COLO668 (cell line): Measurements from ENCODE around the gene TUBB8B.
A peak's percentile ranks its signal among the peaks of the same experiment; 100 is the strongest.
"Not testable (repeated sequence)": the region's sequence is repeated elsewhere in the genome, so short reads cannot be mapped to it uniquely, and the experiment has no call there.

Source experiments
- DNase-seq: peaks from one replicate; lab custom pipeline; 2025; ENCODE audit not compliant: unreplicated experiment; lab: John Stamatoyannopoulos, UW

TUBB8B gene

DNA sequence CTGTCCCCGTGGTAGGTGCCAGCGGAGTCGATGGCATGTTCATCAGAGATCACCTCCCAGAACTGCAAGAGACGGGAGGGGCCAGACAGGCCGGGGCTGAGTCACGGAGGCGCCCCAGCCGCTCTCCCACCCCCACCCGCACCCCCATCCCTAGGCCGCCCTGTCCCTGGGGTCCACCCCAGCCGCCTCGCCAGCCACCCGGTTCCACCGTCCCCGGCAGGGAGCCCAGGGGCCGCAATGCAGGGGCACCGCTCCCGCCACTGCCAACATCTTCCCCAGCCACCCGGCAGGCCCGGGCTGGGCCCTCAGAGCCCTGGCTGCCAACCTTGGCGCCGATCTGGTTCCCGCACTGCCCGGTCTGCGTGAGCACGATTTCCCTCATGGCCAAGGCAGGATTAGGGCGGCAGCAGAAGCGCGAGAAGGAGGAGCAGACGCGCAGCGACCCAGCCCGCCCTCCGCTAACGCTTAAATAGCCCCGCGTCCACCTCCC lies at the start of gene TUBB8B:
TUBB8B (minus strand) TSS at position 440 of the 490 bp plus-strand sequence; CDS start at position 382, 58 bp downstream.
- not testable (repeated sequence) for DNase-seq

DNA sequence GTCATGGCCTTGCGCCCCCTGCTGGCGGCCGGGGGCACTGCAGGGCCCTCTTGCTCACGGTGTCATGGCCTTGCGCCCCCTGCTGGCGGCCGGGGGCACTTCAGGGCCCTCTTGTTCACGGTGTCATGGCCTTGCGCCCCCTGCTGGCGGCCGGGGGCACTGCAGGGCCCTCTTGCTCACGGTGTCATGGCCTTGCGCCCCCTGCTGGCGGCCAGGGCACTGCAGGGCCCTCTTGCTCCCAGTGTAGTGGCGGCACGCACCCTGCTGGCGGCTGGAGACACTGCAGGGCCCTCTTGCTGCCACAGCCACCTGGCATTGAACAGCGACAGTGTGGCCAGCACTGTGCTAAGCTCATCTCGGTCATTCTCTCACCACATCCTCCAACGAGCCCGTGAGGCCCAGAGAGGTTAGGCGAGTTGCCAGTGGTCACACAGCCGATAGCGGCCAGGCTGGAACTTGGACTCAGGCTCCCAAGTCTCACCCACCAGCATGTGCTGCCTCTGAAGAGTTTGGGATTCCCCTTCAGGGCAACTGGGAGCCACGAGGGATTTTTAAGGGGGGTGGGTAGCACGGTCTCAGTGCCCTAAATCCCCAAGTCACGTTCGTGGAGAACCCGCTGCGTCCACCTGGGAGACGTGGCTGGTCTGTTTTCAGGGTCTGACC lies 48.0 kb upstream of the TUBB8B start:
- not testable (repeated sequence) for DNase-seq

DNA sequence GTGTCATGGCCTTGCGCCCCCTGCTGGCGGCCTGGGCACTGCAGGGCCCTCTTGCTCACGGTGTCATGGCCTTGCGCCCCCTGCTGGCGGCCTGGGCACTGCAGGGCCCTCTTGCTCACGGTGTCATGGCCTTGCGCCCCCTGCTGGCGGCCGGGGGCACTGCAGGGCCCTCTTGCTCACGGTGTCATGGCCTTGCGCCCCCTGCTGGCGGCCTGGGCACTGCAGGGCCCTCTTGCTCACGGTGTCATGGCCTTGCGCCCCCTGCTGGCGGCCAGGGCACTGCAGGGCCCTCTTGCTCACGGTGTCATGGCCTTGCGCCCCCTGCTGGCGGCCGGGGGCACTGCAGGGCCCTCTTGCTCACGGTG lies 47.3 kb upstream of the TUBB8B start:
- not testable (repeated sequence) for DNase-seq

DNA sequence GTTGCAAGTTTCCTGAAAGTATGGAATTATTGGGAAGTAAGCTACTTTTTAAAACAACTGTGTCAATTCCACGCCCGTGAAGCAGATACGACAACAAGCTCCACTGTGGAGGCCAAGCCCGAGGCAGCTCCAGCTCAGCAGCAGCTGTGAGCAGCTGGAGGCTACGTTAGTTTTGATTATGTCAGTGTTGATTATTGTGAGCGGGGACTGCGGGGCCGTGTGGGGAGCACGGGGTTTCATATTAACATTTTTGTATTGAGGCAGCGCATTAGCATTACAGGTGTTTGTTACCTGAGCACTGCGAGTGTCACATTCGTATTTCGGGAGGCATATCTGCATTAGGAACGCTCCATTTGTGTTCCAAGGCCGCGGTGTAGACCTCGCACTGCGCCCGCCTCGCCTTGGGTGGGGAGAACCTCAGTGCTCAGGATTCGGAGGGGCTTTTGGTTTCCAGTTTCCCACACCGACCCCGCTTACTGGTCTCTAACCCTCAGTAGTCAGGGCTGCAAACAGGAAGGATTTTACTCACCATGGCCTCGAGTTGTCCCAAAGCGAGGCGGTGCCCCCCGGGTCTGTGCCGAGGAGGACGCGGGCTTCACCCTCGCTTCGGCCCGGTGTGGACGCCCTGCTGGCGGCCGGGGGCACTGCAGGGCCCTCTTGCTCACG lies 46.8 kb upstream of the TUBB8B start:
- DNase-seq, result not testable (repeated sequence)

DNA sequence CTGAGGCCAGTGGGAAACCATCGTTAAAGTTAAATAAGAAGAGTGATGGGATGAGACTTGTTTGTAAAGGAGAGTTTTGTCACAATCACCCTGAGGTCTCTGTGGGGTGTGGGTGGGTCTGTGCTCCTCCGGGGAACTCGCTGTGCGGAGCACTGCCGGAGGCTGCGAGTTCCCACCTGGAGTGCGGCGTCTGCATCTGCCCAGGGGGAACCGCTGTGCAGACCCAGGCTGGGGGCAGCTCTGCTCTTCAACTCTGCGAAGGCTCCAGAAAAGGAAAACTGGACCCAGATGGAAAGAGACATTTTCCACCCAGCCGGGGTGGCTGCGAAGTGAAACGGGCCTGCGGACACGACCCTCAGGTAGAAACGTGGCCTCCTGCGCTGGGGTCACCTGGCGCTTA lies 46.2 kb upstream of the TUBB8B start:
- DNase-seq, result not testable (repeated sequence)

DNA sequence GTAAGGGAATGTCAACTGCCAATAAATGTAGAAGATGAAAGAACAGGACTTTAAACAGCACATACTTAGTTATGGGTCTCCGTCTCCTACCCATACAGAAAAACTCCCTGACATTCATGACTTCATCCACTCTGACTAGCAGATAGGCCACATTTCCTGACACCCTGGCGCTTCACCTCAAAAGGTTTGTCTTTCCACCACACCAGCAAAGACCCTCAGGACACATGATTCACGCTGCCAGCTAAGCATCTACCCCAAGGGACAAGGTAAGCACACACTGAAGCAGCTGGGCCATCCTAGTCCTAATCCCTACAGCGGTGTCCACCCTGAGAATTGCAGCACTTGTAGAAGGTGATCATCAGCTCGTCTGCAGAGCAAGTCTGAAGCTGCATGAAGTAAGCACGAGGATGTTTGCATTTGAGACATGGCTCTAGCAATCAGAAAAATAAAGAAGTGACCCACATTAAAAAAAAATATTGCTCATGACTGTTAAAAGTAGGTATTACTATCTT lies 44.5 kb upstream of the TUBB8B start:
- not testable (repeated sequence) for DNase-seq

DNA sequence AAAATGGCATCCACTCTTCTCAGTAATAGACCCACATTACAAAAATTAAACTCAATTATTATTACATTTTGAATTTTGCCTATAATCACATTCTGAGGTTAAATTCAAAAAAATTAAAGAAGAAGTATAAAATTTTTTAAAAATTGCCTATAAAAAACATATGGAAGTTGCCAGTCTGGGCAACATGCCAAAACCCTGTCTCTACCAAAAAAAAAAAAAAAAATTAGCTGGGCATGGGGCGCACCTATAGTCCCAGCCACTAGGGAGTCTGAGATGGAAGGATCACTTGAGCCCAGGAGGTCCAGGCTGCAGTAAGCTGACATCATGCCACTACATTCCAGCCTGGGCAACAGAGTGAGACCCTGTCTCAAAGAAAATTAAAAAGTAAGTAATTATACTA lies 42.1 kb upstream of the TUBB8B start:
- not testable (repeated sequence) for DNase-seq

DNA sequence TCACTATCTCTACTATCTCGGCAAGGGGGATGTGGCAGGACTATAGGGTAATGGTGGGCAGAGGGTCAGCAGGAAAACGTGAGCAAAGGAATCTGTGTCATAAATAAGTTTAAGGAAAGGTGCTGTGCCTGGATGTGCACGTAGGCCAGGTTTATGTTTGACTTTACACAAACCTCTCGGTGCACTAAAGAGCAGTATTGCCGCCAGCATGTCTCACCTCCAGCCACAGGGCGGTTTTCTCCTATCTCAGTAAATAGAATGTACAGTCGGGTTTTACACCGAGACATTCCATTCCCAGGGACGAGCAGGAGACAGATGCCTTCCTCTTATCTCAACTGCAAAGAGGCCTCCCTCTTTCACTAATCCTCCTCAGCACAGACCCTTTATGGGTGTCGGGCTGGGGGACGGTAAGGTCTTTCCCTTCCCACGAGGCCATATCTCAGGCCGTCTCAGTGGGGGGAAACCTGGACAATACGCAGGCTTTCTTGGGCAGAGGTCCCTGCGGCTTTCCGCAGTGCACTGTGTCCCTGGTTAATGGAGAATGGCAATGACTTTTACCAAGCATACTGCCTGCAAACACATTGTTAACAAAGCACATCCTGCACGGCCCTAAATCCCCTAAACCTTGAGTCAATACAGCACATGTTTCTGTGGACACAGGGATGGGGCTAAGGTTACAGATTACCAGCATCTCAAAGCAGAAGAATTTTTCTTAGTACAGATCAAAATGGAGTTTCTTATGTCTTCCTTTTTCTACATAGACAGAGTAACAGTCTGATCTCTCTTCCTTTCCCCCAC lies 41.2 kb upstream of the TUBB8B start:
- DNase-seq, result not testable (repeated sequence)

DNA sequence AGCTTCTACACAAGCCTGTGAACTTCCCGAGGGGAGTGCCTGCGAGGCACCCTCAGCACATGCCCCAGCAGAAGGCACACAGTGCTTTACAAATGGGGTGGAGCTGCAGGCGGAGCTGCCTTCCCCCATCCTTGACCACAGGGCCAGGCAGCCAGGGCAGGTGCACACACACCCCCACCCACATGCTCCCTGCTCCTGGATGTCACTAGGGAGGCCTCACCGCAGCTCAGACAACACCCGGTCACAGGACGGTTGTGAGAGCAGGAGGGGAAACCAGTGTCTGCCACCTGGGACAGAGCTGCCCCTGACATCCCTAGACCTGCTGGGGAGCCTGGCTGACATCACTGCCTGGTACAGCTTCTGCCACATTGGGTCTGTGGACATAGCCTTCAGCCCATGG lies 39.7 kb upstream of the TUBB8B start:
- DNase-seq, result not testable (repeated sequence)

DNA sequence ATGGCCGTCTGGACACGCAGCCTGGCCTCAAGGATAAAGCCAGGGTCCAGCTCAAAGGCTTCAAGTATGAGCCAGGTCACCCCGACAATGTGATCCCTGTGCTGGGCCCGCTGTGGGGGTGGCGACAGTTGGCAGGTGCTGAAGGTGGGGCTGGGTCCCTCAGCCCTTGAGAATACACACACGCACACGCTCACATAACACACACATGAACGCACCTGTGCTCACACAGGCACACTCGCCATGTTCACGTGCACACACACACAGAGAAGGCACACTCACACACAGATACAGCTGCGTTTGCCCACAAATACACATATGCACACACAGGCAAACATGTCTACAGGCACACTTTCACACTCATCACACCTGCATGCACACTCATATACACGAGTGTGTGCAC lies 35.4 kb upstream of the TUBB8B start:
- not testable (repeated sequence) for DNase-seq

DNA sequence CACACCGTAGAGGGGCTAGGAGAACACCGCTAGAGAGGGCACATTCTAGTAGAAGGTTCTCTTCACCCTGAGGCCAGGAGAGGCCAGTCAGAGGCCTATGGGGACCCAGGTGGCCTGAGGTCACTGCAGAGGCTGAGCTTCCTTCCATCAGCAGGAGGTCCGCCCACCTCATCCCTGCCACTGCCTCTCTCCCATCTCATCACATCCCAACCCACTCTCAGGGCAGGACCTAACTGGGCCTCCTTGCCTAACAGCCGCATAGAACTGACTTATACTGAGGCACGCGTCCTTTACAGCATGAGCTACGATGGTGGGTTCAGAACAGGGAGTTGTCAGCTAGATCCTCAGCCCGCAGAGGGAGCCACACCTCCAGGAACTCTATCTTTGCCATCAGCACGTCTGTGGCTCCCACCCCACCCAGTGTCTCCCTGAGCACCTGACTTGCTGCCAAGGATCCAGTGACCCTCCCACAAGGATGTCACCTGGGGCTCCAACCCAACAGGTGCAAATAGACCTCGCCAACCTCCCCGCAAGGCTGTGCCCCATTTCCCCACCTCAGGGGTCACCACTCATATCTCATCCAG lies 33.3 kb upstream of the TUBB8B start:
- peak; percentile 40 for DNase-seq

DNA sequence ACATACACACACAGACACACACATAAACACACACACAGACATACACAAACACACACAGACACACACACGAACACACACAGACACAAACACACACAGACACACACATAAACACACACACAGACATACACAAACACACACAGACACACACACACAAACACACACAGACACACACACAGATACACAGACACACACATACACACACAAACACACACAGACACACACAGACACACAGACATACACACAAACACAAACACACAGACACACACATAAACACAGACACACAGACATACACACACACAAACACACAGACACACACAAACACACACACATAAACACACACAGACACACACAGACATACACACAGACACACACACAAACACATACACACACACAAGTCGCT lies 31.5 kb upstream of the TUBB8B start:
- DNase-seq, result not testable (repeated sequence)

DNA sequence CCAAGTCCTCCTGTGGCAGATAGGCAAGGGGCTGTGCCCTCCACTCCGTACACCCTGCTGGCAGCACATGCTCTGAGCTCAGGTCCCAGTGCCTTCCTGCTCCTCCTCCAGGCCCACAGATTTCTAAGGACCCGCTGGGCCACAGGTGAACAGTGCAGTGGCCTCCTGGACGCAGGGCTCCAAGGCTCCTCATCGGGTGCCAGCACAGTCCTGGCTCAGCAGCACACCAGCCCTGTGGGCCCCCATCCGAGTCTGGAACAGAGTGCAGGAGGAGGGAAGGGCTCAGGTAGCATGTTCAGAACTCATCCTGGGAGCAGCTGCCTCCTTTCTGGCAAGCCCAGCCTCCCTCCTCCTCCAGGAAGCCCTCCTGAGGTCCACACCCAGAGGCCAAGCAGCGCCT lies 30.8 kb upstream of the TUBB8B start:
- not testable (repeated sequence) for DNase-seq

DNA sequence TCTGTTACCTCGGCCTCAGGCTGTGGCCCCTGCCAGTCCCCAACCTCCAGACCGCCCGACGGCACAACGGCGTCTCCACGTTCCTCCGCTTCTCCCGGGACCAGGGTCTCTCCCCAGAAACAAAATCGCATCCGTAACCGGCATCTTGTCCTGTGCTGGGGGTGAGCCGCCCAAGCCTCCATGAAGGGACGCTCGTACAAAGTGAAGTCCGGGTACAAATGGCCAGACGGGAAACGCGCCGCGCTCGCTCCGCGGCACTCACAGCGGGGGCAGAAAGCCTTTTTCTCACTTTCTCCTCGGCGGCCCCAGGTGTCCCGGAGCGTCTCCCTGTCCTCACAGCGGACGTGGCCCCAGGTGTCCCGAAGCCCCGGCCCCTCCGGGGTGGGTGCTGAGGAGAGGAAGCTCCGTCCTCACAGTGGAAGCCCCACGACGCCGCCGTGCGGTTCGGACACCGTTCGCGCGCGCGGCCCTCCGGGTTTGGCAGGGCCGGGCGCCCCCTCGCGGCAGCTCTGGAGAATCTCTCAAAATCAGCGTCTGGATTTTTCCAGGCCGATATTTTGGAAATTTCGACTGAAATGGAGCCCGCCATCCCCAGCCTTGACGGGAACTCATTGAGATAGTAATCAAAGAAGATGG lies 26.2 kb upstream of the TUBB8B start:
- DNase-seq, result not testable (repeated sequence)

DNA sequence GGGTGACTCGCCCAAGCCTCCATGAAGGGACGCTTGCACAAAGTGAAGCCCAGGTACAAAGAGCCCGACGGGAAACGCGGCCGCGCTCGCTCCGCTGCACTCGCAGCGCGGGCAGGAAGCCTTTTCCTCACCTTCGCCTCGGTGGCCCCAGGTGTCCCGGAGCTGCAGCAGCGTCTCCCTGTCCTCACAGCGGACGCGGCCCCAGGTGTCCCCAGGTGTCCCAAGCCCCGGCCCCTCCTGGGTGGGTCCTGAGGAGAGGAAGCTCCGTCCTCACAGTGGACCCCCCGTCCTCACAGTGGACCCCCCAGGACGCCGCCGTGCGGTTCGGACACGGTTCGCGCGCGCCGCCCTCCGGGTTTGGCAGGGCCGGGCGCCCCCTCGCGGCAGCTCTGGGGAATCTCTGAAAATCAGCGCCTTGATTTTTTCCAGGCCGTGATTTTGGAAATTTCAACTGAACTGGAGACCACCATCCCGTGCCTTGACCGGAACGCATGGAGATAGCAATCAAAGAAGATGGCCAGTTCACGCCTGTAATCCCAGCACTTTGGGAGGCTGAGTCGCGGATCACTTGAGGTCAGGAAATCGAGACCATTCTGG lies 23.9 kb upstream of the TUBB8B start:
- not testable (repeated sequence) for DNase-seq

DNA sequence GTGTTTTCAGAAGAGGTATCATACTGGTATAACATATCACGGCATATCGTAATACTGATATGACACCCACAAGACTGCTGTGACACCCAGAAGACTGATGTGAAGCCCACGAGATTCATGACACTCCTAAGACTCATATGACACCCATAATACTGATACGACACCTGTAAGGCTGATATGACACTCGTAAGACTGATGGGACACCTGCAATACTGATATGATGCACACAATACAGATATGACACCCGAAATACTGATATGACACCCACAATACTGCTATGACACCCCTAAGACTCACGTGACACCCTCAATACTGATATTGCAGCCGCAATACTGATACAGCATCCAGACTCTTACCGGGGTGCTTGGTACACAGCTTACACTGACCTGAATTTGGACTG lies 18.3 kb upstream of the TUBB8B start:
- DNase-seq, result not testable (repeated sequence)

DNA sequence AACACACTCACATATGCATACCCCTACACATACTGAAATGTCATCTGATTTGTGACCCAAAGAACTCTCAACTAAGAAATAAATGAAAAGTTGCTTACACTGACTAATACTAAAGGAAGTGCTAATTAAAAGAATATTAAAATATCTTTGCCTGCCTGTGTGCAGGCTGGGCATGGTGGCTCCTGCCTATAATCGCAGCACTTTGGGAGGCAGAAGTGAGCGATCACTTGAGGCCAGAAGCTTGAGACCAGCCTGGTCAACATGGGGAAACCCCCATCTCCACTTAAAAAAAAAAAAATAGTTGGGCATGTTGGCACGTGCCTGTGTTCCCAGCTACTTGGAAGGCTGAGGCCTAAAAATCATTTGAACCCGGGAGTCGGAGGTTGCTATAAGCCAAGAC lies 14.9 kb upstream of the TUBB8B start:
- DNase-seq, result not testable (repeated sequence)

DNA sequence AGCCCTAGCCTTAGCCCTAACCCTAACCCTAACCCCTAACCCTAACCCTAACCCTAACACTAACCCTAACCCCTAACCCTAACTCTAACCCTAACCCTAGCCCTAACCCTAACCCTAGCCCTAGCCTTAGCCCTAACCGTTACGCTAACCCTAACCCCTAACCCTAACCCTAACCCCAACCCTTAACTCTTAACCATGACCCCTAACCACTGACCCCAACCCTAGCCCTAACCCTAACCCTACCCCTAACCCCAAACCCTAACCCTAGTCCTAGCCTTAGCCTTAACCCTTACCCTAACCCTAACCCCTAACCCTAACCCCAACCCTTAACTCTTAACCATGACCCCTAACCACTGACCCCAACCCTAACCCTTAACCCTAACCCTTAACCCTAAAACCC lies 14.2 kb upstream of the TUBB8B start:
- DNase-seq, result not testable (repeated sequence)

DNA sequence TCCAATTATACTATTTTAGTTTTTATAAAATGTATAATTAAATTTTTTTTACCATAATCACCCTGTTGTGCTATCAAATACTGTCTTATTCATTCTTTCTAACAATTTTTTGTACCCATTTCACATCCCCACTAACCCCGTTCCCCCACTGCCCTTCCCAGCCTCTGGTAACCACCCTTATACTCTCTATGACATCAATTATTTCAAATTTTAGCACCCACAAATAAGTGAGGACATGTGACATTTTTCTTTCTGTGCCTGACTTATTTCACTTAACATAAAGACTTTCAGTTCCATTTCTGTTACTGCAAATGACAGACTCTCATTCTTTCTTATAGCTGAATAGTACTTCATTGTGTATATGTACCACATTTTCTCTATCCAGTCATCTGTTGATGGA lies 5.0 kb upstream of the TUBB8B start:
- not testable (repeated sequence) for DNase-seq

DNA sequence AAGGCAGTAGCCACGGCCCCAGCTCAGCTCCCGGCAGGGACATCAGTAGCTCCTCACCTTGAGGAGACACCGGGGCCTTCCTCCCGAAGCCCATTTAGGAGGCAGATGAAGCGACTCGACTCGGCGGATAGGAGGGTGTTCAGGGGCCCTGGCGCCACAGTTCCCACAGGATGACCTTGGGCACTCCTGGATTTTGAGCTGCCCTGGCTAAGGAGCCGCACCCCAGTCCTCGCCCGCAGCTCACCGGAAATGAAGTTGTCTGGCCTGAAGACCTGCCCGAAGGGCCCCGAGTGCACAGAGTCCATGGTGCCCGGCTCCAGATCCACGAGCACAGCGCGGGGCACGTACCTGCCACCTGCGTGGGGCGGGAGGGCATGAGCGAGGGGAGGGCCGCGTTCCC lies 719 bp downstream of the TUBB8B start:
- not testable (repeated sequence) for DNase-seq
